DOHH2 (cell line): Measurements from ENCODE around the gene CDCA5.

Experiments used
- H3F3A ChIP-seq: fragments of 200-600 bp; sonication (generic), shearing (Covaris generic); 2 replicates; pipeline ENCODE4 v1.6.0; 2016; ENCODE audit warnings: antibody characterized with exemption, mild to moderate bottlenecking; ENCODE audit not compliant: control insufficient read depth, insufficient read depth
- H3K27ac ChIP-seq: fragments of 200-600 bp; sonication (generic); 2 replicates; pipeline ENCODE4 v1.5.1; 2014; ENCODE audit warnings: low read depth, mild to moderate bottlenecking, low read length, moderate library complexity
- H3K27me3 ChIP-seq: fragments of 200-600 bp; sonication (generic); 2 replicates; pipeline ENCODE4 v1.6.1; 2014; ENCODE audit warnings: mild to moderate bottlenecking, low read length, mixed read lengths; ENCODE audit not compliant: control insufficient read depth
- H3K36me3 ChIP-seq: fragments of 200-600 bp; sonication (generic); 2 replicates; pipeline ENCODE4 v1.6.1; 2014; ENCODE audit warnings: mild to moderate bottlenecking, low read length, moderate library complexity, mixed read lengths; ENCODE audit not compliant: control insufficient read depth
- H3K4me1 ChIP-seq: fragments of 200-600 bp; sonication (generic); 2 replicates; pipeline ENCODE4 v1.6.1; 2014; ENCODE audit warnings: mild to moderate bottlenecking, low read length, mixed read lengths; ENCODE audit not compliant: control insufficient read depth
- H3K4me2 ChIP-seq: fragments of 200-600 bp; sonication (generic); 2 replicates; pipeline ENCODE4 v1.6.0; 2014; ENCODE audit warnings: mild to moderate bottlenecking, low read length, moderate library complexity
- H3K4me3 ChIP-seq: fragments of 200-600 bp; sonication (generic); 2 replicates; pipeline ENCODE4 v1.5.1; 2014; ENCODE audit warnings: mild to moderate bottlenecking, low read length, mixed read lengths
- H3K79me2 ChIP-seq: fragments of 200-600 bp; sonication (generic); 2 replicates; pipeline ENCODE4 v1.6.1; 2014; ENCODE audit warnings: mild to moderate bottlenecking, low read length, mixed read lengths; ENCODE audit not compliant: control insufficient read depth
- H3K9me2 ChIP-seq: fragments of 200-600 bp; sonication (generic); replicated peaks from 2 replicates; pipeline ENCODE4 v1.6.1; 2014; ENCODE audit warnings: mild to moderate bottlenecking, low read length, mixed read lengths; ENCODE audit not compliant: control insufficient read depth
- H3K9me3 ChIP-seq: fragments of 200-600 bp; sonication (generic); 2 replicates; pipeline ENCODE4 v1.6.1; 2014; ENCODE audit warnings: antibody characterized with exemption, low read length, mixed read lengths; ENCODE audit not compliant: control insufficient read depth, insufficient read depth
- H4K20me1 ChIP-seq: fragments of 200-600 bp; sonication (generic); 2 replicates; pipeline ENCODE4 v1.6.0; 2014; ENCODE audit warnings: low read depth, mild to moderate bottlenecking, antibody characterized with exemption, low read length, moderate library complexity; ENCODE audit not compliant: control insufficient read depth, insufficient read depth
- EZH2phosphoT487 ChIP-seq: fragments of 200-600 bp; sonication (generic); IDR thresholded peaks from 2 replicates; pipeline ENCODE4 v1.6.1; 2017; ENCODE audit warnings: borderline replicate concordance, mild to moderate bottlenecking, antibody characterized with exemption, low read length, moderate library complexity, mixed read lengths
- TF ChIP-seq, protein P1 (sequence below): fragments of 200-600 bp; sonication (generic); IDR thresholded peaks from one replicate; pipeline ENCODE4 v1.5.1; 2014; ENCODE audit warnings: antibody characterized with exemption, mild to moderate bottlenecking, low read depth, low read length; ENCODE audit not compliant: poor library complexity, severe bottlenecking

CDCA5 gene

DNA sequence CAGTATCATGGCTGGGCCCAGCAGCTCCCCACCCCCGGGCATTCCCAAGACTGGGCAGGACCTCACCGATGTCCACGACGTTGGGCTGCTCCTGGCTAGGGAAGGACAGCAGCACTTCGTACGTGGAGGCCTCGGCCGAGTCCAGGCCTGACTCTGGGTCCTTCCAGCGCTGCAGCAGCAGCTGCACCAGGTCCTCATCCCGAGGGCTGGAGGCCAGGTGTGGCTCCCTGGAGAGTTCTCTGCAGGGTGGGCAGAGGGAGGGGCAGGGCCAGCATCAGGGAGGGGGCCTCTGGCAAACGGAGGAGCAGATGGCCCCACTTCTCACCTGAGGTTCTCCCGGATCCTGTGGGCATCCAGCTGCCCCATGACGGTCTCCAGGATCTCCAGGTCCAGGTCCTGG is 25.8 kb downstream of the CDCA5 start:
- no peak for TF ChIP-seq EZH2phosphoT487
- TF ChIP-seq, protein P1, sequence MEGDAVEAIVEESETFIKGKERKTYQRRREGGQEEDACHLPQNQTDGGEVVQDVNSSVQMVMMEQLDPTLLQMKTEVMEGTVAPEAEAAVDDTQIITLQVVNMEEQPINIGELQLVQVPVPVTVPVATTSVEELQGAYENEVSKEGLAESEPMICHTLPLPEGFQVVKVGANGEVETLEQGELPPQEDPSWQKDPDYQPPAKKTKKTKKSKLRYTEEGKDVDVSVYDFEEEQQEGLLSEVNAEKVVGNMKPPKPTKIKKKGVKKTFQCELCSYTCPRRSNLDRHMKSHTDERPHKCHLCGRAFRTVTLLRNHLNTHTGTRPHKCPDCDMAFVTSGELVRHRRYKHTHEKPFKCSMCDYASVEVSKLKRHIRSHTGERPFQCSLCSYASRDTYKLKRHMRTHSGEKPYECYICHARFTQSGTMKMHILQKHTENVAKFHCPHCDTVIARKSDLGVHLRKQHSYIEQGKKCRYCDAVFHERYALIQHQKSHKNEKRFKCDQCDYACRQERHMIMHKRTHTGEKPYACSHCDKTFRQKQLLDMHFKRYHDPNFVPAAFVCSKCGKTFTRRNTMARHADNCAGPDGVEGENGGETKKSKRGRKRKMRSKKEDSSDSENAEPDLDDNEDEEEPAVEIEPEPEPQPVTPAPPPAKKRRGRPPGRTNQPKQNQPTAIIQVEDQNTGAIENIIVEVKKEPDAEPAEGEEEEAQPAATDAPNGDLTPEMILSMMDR, result no peak
- Histone ChIP-seq H3K9me2 (no peaks in the 10 kb centered on the region), H3K27me3 (no peaks in the 10 kb centered on the region; the same call in 1 of the 2 replicates), H3F3A (no peaks in the 10 kb centered on the region), H3K4me2 (no peak overlapping the region), H4K20me1 (no peaks in the 10 kb centered on the region), H3K36me3 (no peaks in the 10 kb centered on the region), H3K9me3 (no peaks in the 10 kb centered on the region), H3K4me3 (no peak overlapping the region), H3K27ac (no peak overlapping the region), H3K79me2 (no peaks in the 10 kb centered on the region), H3K4me1 (peaks cover 36% of the 10 kb centered on the region)

DNA sequence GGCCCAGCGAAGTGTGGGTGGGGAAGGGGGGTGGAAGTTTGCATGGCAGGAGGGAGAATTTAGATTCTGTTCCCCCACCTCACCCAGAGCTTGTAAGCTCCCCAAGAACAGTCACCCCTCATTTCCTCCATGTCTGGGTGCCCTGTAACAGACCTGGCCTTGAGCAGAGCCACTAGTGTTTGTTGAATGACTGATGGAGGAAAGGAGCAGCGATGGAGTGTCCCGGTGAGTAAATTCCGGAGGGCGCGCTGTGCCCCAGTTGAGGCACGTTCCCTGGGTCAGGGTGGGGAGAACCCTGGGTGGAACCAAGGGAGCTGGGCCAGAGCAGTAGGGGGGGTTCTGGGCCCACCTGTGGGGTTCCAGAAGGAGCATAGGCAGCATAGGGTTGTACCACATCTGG is 26.3 kb downstream of the CDCA5 start:
- no peak for TF ChIP-seq EZH2phosphoT487
- TF ChIP-seq, protein P1, result no peak
- H3K36me3 ChIP-seq, result no peaks in the 10 kb centered on the region
- H3K4me1 ChIP-seq, result peaks cover 36% of the 10 kb centered on the region
- no peak overlapping the region for H3K4me2 ChIP-seq
- no peaks in the 10 kb centered on the region for H4K20me1 ChIP-seq
- no peak overlapping the region for H3K4me3 ChIP-seq
- H3K27ac ChIP-seq, result no peak overlapping the region
- H3K9me2 ChIP-seq, result no peaks in the 10 kb centered on the region
- H3F3A ChIP-seq, result no peaks in the 10 kb centered on the region
- no peaks in the 10 kb centered on the region for H3K79me2 ChIP-seq
- H3K27me3 ChIP-seq, result no peaks in the 10 kb centered on the region; the same call in 1 of the 2 replicates
- H3K9me3 ChIP-seq, result no peaks in the 10 kb centered on the region

DNA sequence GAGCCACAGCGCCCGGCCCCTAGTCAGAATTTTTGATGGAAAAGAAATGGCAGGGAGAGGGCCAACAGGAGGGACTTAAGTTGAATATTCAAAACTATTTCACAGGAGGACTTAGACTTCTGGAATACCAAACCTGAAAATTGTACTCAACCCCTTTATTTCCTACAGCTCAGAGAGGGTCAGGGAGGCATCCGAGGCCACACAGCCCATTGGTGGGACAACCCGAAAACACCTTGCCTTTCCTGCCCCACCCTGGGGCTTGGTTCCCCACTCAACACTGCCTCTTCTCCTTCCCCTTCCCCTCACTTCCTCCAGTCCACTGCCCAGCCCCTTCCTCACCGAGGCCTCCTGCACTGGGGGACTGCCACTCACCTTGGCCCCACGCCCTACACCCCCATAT is 26.8 kb downstream of the CDCA5 start:
- peaks cover 36% of the 10 kb centered on the region for H3K4me1 ChIP-seq
- no peak overlapping the region for H3K4me2 ChIP-seq
- no peaks in the 10 kb centered on the region for H3K9me2 ChIP-seq
- no peaks in the 10 kb centered on the region for H3K9me3 ChIP-seq
- H4K20me1 ChIP-seq, result no peaks in the 10 kb centered on the region
- H3K79me2 ChIP-seq, result no peaks in the 10 kb centered on the region
- TF ChIP-seq EZH2phosphoT487, result no peak
- TF ChIP-seq, protein P1, result no peak
- no peaks in the 10 kb centered on the region for H3K36me3 ChIP-seq
- no peak overlapping the region for H3K27ac ChIP-seq
- no peak overlapping the region for H3K4me3 ChIP-seq
- H3K27me3 ChIP-seq, result no peaks in the 10 kb centered on the region; the same call in 1 of the 2 replicates
- no peaks in the 10 kb centered on the region for H3F3A ChIP-seq
